ENCODE data around the gene S100A11. TPM values are rescaled to one million over a fixed set of nuclear protein-coding genes. Genes with fewer than 3 reads are reported as not detected.
A peak's percentile ranks its signal among the peaks of the same experiment; 100 is the strongest.

S100A11 gene
- total and polyA plus RNA-seq, 4 donors: 69.4 to 3,092 (median 1,654) TPM

DNA sequence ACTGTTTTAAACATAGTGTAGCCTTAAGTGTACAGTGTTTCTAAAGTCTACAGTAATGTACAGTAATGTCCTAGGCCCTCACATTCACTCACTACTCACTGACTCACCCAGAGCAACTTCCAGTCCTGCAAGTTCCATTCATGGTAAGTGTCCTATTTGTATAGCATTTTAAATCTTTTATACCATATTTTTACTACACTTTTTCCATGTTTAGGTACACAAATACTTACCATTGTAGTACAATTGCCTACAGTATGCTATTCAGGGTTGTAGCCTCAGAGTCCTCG is 39.6 kb downstream of the S100A11 start:
- peaks cover 0 to 18% (median 4%) of the 10 kb centered on the region in 5 donors for H3K4me1 ChIP-seq (ENCODE audit: control insufficient read depth in 5 of 5, insufficient read depth in 5 of 5, low read length in 5 of 5)
- TF ChIP-seq, protein P1, sequence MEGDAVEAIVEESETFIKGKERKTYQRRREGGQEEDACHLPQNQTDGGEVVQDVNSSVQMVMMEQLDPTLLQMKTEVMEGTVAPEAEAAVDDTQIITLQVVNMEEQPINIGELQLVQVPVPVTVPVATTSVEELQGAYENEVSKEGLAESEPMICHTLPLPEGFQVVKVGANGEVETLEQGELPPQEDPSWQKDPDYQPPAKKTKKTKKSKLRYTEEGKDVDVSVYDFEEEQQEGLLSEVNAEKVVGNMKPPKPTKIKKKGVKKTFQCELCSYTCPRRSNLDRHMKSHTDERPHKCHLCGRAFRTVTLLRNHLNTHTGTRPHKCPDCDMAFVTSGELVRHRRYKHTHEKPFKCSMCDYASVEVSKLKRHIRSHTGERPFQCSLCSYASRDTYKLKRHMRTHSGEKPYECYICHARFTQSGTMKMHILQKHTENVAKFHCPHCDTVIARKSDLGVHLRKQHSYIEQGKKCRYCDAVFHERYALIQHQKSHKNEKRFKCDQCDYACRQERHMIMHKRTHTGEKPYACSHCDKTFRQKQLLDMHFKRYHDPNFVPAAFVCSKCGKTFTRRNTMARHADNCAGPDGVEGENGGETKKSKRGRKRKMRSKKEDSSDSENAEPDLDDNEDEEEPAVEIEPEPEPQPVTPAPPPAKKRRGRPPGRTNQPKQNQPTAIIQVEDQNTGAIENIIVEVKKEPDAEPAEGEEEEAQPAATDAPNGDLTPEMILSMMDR (IDR thresholded peaks at IDR 0.05; ENCODE audit: control extremely low read depth, extremely low read depth): no peak
- no peaks in the 10 kb centered on the region for H3K36me3 ChIP-seq (ENCODE audit: control insufficient read depth in 4 of 4, insufficient read depth in 4 of 4, low read length in 4 of 4)
- H3K9ac ChIP-seq (ENCODE audit: insufficient read depth in 1 of 2, low read length in 2 of 2): no peak overlapping the region
- no peak for DNase-seq
- no peak overlapping the region for H3K27ac ChIP-seq (ENCODE audit: low read depth in 1 of 2, low read length in 1 of 2)
- no peak overlapping the region for H3K4me3 ChIP-seq
- ATAC-seq (ENCODE audit: insufficient read depth, low FRiP score): no peak
- no peaks in the 10 kb centered on the region for H3K9me3 ChIP-seq (ENCODE audit: control insufficient read depth in 4 of 4, insufficient read depth in 3 of 4, low read length in 3 of 4)
- peaks cover 0 to 3% (median 0%) of the 10 kb centered on the region in 3 donors for H3K27me3 ChIP-seq (ENCODE audit: control insufficient read depth in 3 of 3, insufficient read depth in 3 of 3, low read length in 2 of 3)
- 83 to 97% methylated on average over 1 of the region's 1 CpG for WGBS, 2 donors

DNA sequence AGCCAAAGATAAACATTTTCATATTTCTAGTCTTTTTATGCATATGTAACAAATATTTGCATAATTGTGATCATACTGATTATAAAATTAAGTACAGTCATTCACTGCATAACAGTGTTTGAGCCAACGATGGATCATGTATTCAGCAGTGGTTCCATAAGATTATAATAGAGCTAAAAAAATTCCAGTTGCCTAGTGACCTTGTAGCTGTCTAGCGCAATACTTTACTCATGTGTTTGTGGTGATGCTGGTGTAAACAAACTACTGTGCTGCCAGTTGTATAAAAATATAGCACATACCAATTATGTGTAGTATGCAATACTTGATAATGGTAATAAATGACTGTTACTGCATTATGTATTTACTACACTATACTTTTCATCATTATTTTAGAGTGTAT is 41.0 kb downstream of the S100A11 start:
- H3K9me3 ChIP-seq (ENCODE audit: control insufficient read depth in 4 of 4, insufficient read depth in 3 of 4, low read length in 3 of 4): no peaks in the 10 kb centered on the region
- no peak for DNase-seq
- H3K27me3 ChIP-seq (ENCODE audit: control insufficient read depth in 3 of 3, insufficient read depth in 3 of 3, low read length in 2 of 3): peaks cover 0 to 3% (median 0%) of the 10 kb centered on the region in 3 donors
- H3K36me3 ChIP-seq (ENCODE audit: control insufficient read depth in 4 of 4, insufficient read depth in 4 of 4, low read length in 4 of 4): no peaks in the 10 kb centered on the region
- H3K4me1 ChIP-seq (ENCODE audit: control insufficient read depth in 5 of 5, insufficient read depth in 5 of 5, low read length in 5 of 5): peaks cover 4 to 32% (median 6%) of the 10 kb centered on the region in 5 donors
- TF ChIP-seq, protein P1 (IDR thresholded peaks at IDR 0.05; ENCODE audit: control extremely low read depth, extremely low read depth): no peak
- no peak overlapping the region for H3K27ac ChIP-seq (ENCODE audit: low read depth in 1 of 2, low read length in 1 of 2)
- no peak overlapping the region for H3K4me3 ChIP-seq
- no peak overlapping the region for H3K9ac ChIP-seq (ENCODE audit: insufficient read depth in 1 of 2, low read length in 2 of 2)
- 72 to 83% methylated on average over 2 of the region's 2 CpGs for WGBS, 2 donors
- no peak for ATAC-seq (ENCODE audit: insufficient read depth, low FRiP score)

DNA sequence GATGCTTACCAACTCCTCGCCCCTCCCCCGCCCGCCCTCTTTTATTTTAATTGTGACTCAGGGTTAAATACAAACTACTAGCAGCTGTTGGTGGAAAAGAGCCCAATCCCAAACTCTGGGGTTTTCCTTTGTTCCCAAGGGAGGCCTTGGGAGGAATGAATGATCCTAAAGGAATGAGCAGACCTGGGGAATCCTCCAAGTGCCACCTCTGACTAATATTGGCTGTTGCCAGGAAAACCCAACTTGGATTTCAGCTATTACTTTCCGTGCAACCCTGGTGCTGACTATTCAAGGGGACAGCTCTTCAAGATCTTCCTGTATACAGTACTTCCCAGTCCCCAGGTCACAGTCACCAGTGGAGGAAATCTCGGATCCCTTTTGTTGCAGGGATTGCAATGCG is 41.8 kb downstream of the S100A11 start:
- Histone ChIP-seq H3K9me3 (ENCODE audit: control insufficient read depth in 4 of 4, insufficient read depth in 3 of 4, low read length in 3 of 4) (no peaks in the 10 kb centered on the region), H3K4me1 (ENCODE audit: control insufficient read depth in 5 of 5, insufficient read depth in 5 of 5, low read length in 5 of 5) (peaks cover 10 to 40% (median 13%) of the 10 kb centered on the region in 5 donors), H3K27ac (ENCODE audit: low read depth in 1 of 2, low read length in 1 of 2) (peak overlapping the region in 1 of 2 donors; percentile 76), H3K36me3 (ENCODE audit: control insufficient read depth in 4 of 4, insufficient read depth in 4 of 4, low read length in 4 of 4) (no peaks in the 10 kb centered on the region), H3K4me3 (no peak overlapping the region), H3K27me3 (ENCODE audit: control insufficient read depth in 3 of 3, insufficient read depth in 3 of 3, low read length in 2 of 3) (no peaks in the 10 kb centered on the region), H3K9ac (ENCODE audit: insufficient read depth in 1 of 2, low read length in 2 of 2) (no peak overlapping the region)
- WGBS, 2 donors: 73 to 85% methylated on average over 6 of the region's 6 CpGs
- DNase-seq (peak in 2 of 3 donors; percentile 15 to 19), ATAC-seq (ENCODE audit: insufficient read depth, low FRiP score) (no peak)
- TF ChIP-seq, protein P1 (IDR thresholded peaks at IDR 0.05; ENCODE audit: control extremely low read depth, extremely low read depth): no peak

All from lung (tissue), 12 donors.